Measurements from ENCODE around the gene KCNV2.

KCNV2 gene

GRCh38 chr9:2745560-2746380 is 28.5 kb downstream of the KCNV2 start:
- no peak for DNase-seq (ENCODE audit: low read depth)
- TF ChIP-seq CTCF (conservative IDR thresholded peaks at IDR 0.05; ENCODE audit: low read depth, low read length) = no peak
- H3K4me3 ChIP-seq (ENCODE audit: low read length) = no peak overlapping the region

- no peak for TF ChIP-seq CTCF (conservative IDR thresholded peaks at IDR 0.05; ENCODE audit: low read depth, low read length)
- no peak for DNase-seq (ENCODE audit: low read depth)
- H3K4me3 ChIP-seq (ENCODE audit: low read length) = no peak overlapping the region
These were observed 32.2 kb downstream of the KCNV2 start for GRCh38 chr9:2749485-2749884.

GRCh38 chr9:2755285-2755684 is 38.0 kb downstream of the KCNV2 start:
- DNase-seq (ENCODE audit: low read depth) = no peak
- no peak overlapping the region for H3K4me3 ChIP-seq (ENCODE audit: low read length)
- no peak for TF ChIP-seq CTCF (conservative IDR thresholded peaks at IDR 0.05; ENCODE audit: low read depth, low read length)

GRCh38 chr9:2758162-2758897 is 41.0 kb downstream of the KCNV2 start:
- DNase-seq (ENCODE audit: low read depth) = peak; percentile 26
- H3K4me3 ChIP-seq (ENCODE audit: low read length) = no peak overlapping the region
- TF ChIP-seq CTCF (conservative IDR thresholded peaks at IDR 0.05; ENCODE audit: low read depth, low read length) = no peak

GRCh38 chr9:2758898-2759510 is 41.7 kb downstream of the KCNV2 start:
- TF ChIP-seq CTCF (conservative IDR thresholded peaks at IDR 0.05; ENCODE audit: low read depth, low read length) = no peak
- H3K4me3 ChIP-seq (ENCODE audit: low read length) = no peak overlapping the region
- no peak for DNase-seq (ENCODE audit: low read depth)

- H3K4me3 ChIP-seq (ENCODE audit: low read length) = no peak overlapping the region
- TF ChIP-seq CTCF (conservative IDR thresholded peaks at IDR 0.05; ENCODE audit: low read depth, low read length) = no peak
- DNase-seq (ENCODE audit: low read depth) = no peak
These were observed 44.1 kb downstream of the KCNV2 start for GRCh38 chr9:2761424-2761823.
